Femur (tissue), 1 donor: Measurements from ENCODE around the gene EDN3.

Source experiments
- DNase-seq: peaks from one replicate; pipeline ENCODE4 v3.0.0-alpha.2; 2017

EDN3 gene

DNA sequence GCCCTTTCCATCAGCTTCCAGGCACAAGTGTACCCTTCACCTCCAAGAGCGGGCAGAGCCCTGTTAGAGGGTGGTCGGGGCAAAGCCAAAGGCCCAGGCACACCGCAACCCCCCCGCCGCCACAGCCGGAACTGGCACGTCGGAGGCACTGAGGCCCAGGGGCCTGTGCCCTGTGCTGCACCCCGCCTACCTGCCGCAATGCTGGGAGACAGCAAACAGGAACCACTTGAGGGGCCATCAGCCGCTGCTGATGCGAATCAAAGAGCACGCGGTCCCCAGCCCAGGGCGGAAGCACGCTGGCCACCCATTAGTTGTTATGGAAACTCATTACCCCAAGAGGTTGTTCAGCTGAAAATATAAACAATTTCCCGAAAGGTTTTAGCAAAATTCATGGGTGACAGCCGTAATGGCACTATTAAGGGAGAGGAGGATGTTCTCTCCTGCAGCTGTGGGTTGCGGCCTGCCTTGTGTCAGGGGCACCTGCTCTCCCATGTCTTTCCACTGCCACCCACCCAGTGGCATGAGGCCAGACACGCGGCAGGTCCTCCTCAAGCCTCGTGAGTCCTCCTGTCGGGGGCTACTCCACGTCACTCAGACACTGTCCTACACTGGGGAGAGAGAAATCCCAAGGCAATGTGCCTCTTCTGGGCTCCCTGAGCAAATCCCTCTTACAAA lies 65.3 kb downstream of the EDN3 start:
- DNase-seq: peak; percentile 68

GRCh38 chr20:59371431-59371830 lies 71.0 kb downstream of the EDN3 start:
- no peak for DNase-seq

GRCh38 chr20:59374261-59374660 lies 73.8 kb downstream of the EDN3 start:
- DNase-seq: no peak

DNA sequence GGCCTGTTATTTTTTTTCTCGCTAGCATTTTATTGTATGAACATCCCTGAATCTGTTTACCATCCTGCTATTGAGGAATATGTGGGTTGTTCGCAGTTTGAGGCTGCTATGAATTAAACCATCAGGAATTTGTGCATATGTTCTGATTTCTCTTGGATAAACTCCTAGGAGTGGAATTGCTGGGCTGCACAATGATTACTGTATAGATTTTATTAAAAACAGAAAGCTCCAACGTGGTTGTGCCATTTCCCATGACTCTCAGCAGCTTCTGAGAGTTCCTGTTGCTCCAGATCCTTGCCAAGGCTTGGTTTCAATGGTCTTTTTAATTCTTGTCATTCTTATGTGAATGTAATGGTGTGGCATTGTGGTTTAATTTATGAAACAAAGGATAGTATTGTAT lies 75.1 kb downstream of the EDN3 start:
- no peak for DNase-seq
